ENCODE results near the gene CRYBA2. TPM values are rescaled to one million over a fixed set of nuclear protein-coding genes. Genes with fewer than 3 reads are reported as not detected.

The CRYBA2 gene
- total and polyA plus RNA-seq, 2 of the 8 experiments (the other 6 are each of a cell fraction or from before 2014, with no cell fraction given): not detected

DNA sequence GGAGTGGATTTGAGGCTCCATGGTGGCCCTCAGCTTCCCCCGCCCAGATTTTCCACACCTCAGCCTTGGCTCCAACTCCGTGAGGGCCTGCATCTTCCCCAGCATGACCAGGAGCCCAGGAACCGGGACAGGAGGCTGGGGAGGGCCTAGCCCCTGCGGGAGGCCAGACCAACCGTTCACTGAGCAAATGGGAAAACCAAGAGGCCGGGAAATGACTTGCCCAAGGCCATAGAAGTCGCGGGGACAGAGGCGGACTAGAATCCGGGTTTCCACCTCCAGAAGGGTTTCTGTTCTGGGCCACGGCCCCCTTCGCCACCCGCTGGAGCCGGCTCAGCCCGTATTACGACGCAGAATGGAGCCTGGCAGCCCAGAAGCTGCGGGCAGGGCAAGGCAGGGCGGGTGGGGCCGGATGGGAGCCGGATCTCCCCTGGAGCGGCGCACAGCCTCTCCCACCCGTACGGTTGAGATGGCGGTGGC, 7.9 kb upstream of the CRYBA2 start:
- Histone ChIP-seq H2AK5ac (ENCODE audit: low read depth, low read length) (peak overlapping the region; percentile 75; the same call in 1 of the 2 replicates), H2BK5ac (ENCODE audit: low read depth, low read length) (no peak overlapping the region), H3K4me1 (replicated peaks in 1 of 4; ENCODE audit: control insufficient read depth in 3 of 4, insufficient read depth in 4 of 4, low read length in 3 of 4) (peaks cover 0 to 34% (median 24%) of the 10 kb centered on the region in 4 experiments; a peak in 6 of 7 replicates), H2BK20ac (ENCODE audit: low read length) (0 out of 2 replicates have a peak overlapping the region, but pooled peaks have one; percentile 61), H4K91ac (replicated peaks; ENCODE audit: insufficient read length, low read length) (no peak overlapping the region), H3K23ac (ENCODE audit: insufficient read length) (no peak overlapping the region), H4K20me1 (replicated peaks in 1 of 2; ENCODE audit: control insufficient read depth in 1 of 2, insufficient read depth in 2 of 2, low read length in 2 of 2) (peaks cover 5 to 9% of the 10 kb centered on the region in 2 experiments), H2BK120ac (replicated peaks; ENCODE audit: low read depth, low read length) (no peak overlapping the region), H3K14ac (ENCODE audit: insufficient read length) (no peak overlapping the region), H4K5ac (ENCODE audit: insufficient read length, low read depth, low read length) (no peak overlapping the region), H3K4me3 (ENCODE audit: extremely low read depth in 1 of 4, insufficient read depth in 2 of 4, low read depth in 3 of 4, low read length in 4 of 4) (peak overlapping the region in 1 of 4 experiments; percentile 65; a peak in 2 of 8 replicates), H2BK15ac (ENCODE audit: low read length) (peak overlapping the region; percentile 18; the same call in 1 of the 2 replicates), H3K23me2 (ENCODE audit: low read depth, low read length) (peaks cover 12% of the 10 kb centered on the region; the same call in 1 of the 2 replicates), H3K27ac (ENCODE audit: low read depth, low read length) (no peak overlapping the region), H3K4me2 (ENCODE audit: insufficient read depth in 1 of 2, low read depth in 2 of 2, low read length in 2 of 2) (peak overlapping the region; percentile 52 to 74), H3K27me3 (replicated peaks in 1 of 4; ENCODE audit: control insufficient read depth in 3 of 4, extremely low read depth in 1 of 4, insufficient read depth in 3 of 4, low read length in 3 of 4) (peaks cover 80 to 97% (median 93%) of the 10 kb centered on the region in 4 experiments), H3K9me3 (ENCODE audit: insufficient read depth in 2 of 2, low read depth in 1 of 2, low read length in 1 of 2) (no peaks in the 10 kb centered on the region), H2BK12ac (ENCODE audit: low read depth, low read length) (peak overlapping the region; percentile 81; the same call in 1 of the 2 replicates), H3K4ac (replicated peaks; ENCODE audit: insufficient read length, low read depth, low read length) (no peak overlapping the region), H2AFZ (ENCODE audit: low read length) (no peak overlapping the region), H3K56ac (replicated peaks; ENCODE audit: insufficient read length, low read depth, low read length) (no peak overlapping the region), H3K36me3 (ENCODE audit: control insufficient read depth in 2 of 4, insufficient read depth in 4 of 4, low read length in 3 of 4) (0 out of 8 replicates have a peak, but pooled peaks cover 0 to 5% (median 0%) of the 10 kb centered on the region in 4 experiments), H4K8ac (ENCODE audit: extremely low read depth, insufficient read depth, low read length) (peak overlapping the region; percentile 36; the same call in 1 of the 2 replicates), H3K9ac (replicated peaks in 1 of 4; ENCODE audit: extremely low read depth in 1 of 4, low read depth in 3 of 4, low read length in 3 of 4) (no peak overlapping the region), H3K18ac (ENCODE audit: extremely low read depth, low read length) (0 out of 2 replicates have a peak overlapping the region, but pooled peaks have one; percentile 75), H3K79me2 (ENCODE audit: control insufficient read depth in 1 of 2, insufficient read depth in 2 of 2, low read length in 2 of 2) (no peaks in the 10 kb centered on the region), H3K79me1 (ENCODE audit: low read depth, low read length) (no peaks in the 10 kb centered on the region)
- CTCF ChIA-PET (ENCODE audit: partially characterized antibody): interaction anchor here (0.6 to 19.5 kb wide), 28 partner anchors 9 to 521 kb away, joined by 3 to 284 read pairs (median 8); partner anchors contain the start of genes CFAP65, CRYBA2, FEV and IHH
- FAIRE-seq (no peak), DNase-seq (ENCODE audit: low read depth in 1 of 2, low spot score in 2 of 2) (no peak)
- TF ChIP-seq SUZ12 (IDR thresholded peaks at IDR 0.05; ENCODE audit: low read length) (peak; percentile 86), EZH2 (IDR thresholded peaks at IDR 0.05; ENCODE audit: low read depth, low read length, severe bottlenecking) (peak; percentile 89), SP4 (IDR thresholded peaks at IDR 0.05; ENCODE audit: low read length) (no peak)
- WGBS, 2 experiments (ENCODE audit: extremely low coverage in 1 of 2, insufficient coverage in 1 of 2, insufficient read length in 1 of 2, insufficient replicate concordance in 2 of 2, low coverage in 1 of 2, low lambda C conversion rate in 2 of 2, missing lambda C conversion rate in 1 of 2): 8% methylated on average over 24 of the region's 26 CpGs; no CpG with 5 or more reads in 1 of the 2 experiments
- POLR2A ChIA-PET (ENCODE audit: partially characterized antibody): interaction anchor here (1.1 kb wide), 1 partner anchor 11 kb away, joined by 4 read pairs; no protein-coding TSS in a partner anchor
